Activated CD8-positive, alpha-beta memory T cell treated with anti-CD3 and anti-CD28 coated beads for 24 hours (primary cell): Measurements from ENCODE around the gene CCSAP.
"Not testable (repeated sequence)": the region's sequence is repeated elsewhere in the genome, so short reads cannot be mapped to it uniquely, and the experiment has no call there.

Experiments
- DNase-seq: peaks from one replicate; pipeline ENCODE4 v3.0.0-alpha.2; 2020

Gene CCSAP

DNA sequence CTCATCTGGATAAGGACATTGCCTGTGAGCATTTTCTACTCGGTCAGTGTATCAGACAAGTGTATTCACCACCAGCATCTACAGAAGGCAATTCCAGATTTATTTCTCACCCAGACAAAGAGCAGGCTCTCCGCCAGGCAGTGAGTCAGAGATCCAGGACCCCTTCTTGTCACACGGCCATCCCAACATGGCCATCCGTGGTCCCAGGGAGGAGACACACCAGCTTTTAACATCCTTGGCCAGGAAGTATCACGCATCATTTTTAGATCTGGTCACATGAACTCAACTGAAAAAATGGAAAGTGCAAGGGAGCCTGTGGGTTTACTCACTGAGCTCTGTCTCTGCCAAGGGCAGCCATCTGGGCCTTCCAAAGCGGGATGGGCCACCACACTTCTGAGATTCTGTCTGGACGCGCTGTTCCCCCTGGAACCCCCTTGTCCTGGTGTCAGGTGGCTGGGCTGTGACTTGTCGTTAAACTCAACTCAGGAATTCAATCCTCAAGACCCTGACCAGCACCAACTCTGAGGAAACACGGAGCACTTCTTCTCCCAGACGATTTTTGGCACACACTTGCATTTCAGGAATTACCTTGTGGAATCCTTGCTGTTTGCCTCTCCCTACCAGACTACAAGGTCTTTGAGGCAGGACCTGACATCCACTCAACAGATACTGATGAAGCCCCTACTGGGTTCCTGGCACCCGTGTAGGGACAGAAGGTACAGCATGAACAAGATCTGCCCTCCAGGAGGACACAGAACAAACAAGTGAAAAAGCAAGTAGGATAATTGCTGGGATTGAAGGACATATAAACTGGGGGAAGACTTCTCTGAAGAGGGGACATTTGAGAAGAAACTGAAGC, 21.6 kb upstream of the CCSAP start:
- DNase-seq = no peak

DNA sequence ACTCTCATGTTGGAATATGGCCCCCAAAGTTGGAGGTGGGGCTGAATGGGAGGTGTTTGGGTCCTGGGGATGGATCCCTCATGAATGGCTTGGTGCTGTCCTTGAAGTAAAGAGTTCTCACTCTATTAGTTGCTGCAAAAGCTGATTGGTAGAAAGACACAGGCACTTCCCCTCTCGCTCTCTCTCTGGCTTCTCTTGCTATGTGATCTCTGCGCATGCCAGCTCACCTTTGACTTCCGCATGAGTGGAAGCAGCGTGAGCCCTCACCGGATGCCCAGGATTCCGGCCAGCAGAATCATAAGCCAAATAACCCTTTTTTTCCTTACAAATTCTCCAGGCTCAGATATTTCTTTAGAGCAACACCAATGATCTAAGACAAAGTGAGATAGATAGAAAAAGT, 20.9 kb upstream of the CCSAP start:
- no peak for DNase-seq

DNA sequence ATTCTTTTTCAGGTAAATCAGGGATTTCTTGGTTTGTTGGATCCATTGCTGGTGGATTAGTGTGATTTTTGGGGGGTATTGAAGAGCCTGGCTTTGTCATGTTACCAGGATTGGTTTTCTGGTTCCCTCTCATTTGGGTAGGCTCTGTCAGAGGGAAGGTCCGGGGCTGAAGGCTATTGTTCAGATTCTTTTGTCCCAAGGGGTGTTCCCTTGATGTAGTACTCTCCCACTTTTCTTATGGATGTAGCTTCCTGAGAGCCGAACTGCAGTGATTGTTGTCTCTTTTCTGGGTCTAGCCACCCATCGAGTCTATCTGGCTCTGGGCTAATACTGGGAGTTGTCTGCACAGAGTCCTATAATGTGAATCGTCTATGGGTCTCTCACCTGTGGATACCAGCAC, 17.6 kb upstream of the CCSAP start:
- DNase-seq = no peak

DNA sequence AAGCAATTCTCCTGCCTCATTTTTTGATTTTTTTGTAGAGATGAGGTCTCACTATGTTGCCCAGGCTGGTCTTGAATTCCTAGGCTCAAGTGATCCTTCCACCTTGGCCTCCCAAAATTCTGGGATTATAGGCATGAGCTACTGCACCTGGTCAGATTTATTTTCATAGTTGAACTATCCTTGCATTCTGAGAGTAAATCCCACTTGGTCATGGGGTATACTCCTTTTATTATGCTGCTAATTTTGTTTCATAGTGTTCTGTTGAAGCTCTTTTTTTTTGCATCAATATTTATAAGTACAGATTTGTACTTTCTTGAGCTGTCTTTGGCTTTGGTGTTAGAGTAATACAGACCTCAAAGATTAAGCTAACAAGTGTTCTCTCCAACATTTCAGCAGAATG, 12.8 kb upstream of the CCSAP start:
- DNase-seq = no peak

DNA sequence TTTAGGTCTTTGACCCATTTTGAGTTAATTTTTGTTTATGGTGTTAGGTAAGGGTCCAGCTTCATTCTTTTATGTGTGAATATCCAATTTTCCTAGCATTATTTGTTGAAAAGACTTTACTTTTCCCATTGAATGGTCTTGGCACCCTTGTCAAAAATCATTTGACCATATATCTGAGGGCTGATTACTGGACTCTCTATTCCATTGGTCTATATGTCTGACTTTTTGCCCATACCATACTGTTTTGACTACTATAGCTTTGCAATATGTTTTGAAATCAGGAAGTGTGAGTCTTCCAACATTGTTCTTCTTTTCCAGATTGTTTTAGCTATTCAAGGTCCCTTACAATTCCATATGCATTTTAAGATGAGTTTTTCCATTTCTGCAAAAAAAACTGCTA, 11.4 kb upstream of the CCSAP start:
- DNase-seq = no peak

DNA sequence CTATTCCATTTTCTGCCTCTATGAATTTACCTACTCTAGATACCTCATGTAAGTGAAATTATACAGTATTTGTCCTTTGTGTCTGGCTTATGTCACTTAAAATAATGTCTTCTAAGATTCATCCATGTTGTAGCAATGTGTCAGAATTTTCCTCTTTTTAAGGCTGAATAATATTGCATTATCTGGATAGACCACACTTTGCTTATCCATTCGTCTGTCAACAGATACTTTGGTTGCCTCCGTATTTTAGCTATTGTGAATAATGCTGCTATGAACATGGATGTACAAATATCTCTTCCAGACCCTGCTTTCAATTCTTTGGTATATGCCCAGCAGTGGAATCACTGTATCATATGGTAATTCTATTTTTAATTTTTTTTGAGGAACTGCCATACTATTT, 10.1 kb upstream of the CCSAP start:
- no peak for DNase-seq

DNA sequence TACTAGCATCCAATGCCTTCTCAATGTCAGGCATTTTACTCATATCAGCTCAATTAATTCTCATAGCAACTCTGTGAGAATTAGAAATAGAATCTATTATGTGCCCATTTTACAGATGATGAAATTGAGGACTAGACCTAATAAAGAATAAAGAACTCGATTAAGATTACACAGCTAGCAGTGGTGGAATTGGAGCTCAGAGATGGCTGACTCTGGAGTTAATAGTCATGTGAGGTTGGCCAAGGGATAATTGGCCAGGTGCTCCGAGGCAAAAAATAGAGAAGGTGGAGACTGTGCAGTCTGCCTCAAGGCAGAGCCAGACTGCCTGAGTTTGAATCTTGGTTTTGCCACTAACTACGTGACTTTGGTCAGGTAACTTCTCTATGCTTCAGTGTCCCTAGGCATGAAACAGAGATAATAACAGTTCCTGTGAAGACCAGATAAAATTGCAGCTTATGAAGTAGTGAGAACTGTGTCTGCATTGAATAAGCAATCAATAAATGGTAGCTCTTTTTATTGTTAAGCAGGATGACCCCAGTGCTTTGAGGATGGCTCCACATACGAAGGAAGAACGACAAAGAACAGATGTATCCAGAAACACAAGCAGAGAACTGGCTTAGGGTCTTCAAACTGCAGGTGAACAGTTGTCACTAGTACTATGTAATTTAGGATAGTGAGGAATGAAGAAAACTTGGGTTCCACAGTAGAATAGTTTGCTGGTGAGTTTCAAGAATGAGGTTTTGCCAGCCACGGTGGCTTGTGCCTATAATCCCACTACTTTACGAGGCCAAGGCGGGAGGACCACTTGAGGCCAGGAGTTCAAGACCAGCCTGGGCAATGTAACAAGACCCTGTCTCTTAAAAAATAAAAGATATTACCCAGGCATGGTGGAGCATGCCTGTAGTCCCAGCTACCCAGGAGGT, 6.9 kb upstream of the CCSAP start:
- DNase-seq = no peak

DNA sequence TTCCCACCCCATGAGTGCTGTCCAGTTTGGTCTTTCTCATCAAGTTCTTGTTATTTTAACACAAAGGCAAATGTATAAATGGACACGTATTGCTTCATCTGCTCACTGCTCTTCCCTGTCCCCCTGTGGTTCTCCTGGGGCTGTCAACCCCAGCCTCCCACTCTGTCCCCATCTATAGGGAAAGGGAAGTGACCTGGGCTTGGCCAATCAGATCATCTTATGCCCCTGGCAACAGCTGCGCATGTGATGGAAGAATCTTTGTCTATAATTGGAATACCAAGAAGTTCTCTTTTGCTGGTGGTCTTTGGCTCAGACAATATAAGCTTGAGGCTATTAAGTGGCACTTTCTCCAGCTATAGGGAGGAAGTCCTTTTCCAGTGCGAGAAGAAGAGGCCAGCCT, 4.7 kb upstream of the CCSAP start:
- no peak for DNase-seq

DNA sequence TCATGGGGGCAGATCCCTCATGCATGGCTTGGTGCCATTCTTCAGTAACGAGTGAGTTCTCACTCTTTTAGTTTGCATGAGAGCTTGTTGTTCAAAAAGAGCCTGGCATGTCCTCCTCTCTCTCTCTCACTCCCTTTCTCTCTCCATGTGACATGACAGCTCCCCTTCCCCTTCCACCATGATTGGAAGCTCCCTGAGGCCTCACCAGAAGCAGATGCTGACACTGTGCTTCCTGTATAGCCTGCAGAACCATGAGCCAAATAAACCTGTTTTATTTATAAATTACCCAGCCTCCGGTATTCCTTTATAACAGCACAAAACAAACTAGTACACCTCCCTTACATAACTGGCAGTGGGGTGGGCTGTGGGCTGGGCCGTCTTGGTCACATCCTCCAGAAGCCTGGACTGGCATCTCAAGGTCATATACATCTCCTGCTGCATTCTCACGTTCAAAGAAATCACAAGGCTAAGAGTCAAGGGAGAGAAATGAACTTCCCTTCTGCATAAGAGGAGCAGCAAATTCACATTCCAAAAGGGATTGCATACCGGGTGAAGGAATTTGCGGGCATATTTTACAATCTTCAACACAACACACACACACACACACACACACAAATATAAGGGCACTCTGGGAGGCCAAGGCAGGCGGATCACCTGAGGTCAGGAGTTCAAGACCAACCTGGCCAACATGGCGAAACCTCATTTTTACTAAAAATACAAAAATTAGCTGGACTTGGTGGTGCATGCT, 2.3 kb upstream of the CCSAP start:
- DNase-seq = no peak

DNA sequence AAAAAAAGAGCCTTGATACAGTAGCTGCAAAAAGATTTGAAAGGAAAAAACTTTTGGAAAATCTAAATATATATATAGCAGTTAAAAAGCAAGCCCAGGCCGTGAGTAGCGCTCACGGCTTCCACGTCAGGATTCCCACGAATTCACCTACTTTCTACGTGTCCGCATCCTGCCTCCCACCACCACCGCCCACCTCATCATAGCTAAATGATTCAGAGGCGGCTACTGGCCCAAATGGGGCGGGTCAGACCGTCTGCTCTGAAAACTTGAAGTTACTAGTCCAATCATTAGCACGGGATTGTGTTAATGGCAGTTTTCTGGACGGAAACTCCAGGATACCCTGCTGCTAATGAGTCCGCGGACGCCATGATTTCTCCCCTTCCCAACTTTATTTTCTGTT, 1.3 kb upstream of the CCSAP start:
- DNase-seq = no peak

DNA sequence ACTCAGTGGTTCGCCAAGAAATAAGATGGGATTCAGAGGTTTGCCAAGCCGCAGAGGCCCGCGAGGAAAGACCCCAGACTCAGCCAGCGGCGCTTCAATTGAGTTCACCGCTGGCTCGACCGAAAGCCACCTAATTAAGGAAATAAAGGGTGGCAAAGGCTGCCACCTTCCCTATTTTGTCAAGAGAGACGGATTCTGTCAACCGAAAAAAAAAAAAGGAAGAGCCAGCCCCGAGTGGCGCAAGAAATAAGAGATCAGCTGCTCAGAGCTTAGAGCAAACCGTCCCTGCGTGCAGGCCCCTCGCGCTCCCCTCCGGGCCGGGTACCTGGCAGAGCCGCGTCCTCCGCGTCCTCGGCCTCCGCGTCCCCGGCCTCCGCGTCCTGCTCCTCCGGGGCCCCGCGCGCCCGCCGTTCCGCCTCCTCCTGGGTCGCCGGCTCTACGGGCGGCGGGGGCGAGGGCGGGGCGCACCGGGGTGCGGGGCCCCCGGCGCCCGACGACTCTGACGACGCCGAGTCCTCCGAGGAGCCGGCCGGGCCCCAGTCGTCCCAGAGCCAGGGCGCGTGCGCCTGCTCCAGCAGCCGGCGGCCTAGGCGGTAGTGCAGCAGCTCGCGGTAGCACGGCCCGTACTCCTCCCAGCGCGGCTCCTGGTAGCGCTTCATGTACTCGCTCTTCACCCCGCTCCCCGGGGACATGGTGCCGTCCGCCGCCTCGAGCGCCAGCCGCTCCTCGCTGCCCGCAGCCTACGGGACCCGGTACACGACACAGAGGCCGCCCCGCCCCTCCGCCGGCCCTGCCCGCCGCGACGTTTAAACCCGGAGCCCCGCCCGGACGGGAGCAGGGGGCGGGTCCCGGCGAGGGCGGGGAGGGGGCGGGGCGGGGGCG, 832 bp downstream of the CCSAP start:
- peak; percentile 90 for DNase-seq

DNA sequence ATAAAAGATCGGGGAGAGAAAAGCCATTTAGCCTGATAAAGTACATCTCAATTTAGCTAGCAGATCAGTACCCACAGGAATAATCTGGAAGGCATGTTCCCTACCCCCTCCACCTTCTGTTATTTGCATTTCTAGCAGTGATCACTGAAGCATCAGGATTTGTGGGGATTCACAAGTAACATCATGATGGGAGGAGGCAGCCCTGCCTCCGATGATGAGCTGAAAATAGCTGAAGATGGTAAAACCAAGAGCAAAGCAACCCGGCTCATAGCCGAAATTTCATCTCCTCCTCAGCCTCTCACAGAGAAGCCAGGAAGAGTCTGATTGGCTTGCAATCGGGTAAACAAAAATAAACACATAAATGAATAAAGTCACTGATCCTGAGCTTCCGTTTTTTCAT, 2.4 kb downstream of the CCSAP start:
- no peak for DNase-seq

DNA sequence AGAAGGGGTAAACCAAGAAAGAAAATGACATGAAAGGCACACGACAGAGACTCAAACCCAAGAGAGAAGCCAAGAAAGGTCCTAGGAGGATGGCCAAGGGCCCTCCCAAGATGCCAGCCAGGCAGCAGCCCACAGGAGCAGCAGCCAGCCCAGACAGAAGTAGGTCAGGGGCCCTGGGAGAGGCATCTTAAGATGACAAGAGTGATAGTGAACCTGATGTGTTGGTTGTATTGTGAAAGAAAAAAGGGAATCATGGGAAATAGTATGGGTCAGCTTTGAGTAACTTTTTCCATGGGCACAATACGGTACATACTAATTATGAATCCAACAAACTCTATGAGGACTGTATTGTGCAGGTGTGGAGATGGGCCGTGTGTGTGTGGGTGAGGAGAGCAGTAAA, 3.3 kb downstream of the CCSAP start:
- no peak for DNase-seq

DNA sequence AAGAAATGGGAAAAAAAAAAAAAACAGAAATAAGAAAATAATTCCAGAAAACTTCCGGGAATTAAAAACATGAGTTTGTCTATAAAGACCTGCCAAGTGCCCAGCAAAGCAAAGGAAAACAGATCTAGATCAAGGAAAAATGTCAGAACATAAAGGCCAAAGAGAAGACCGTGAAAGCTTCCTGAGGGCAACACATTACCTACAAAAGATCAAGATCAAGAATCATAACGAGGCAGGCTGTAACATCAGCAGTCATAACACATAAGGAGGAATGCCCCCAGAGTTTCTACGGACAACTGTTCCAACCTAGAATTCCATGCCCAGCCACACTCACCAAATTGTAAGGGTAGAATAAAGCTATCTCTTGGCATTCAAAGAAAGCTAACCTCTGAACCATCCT, 3.8 kb downstream of the CCSAP start:
- DNase-seq = no peak

DNA sequence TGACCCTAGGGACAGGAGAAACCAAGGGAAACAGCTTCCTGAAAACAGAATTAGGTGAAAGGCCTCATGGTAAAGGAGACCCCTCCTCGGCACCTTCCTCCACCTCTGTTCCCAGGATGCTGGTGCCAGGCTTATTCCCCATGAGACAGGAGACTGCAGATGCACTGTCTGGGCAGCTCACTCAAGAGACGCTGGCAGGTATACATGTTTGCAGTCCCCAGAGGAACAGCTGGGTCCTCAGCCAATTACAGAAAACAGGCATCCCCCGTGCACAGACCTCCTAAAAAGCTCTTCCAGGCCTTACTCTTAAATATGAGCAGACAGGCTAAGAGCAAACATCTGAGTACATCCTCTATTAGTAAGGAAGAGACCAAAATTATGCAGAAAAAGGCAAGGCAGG, 6.5 kb downstream of the CCSAP start:
- no peak for DNase-seq

DNA sequence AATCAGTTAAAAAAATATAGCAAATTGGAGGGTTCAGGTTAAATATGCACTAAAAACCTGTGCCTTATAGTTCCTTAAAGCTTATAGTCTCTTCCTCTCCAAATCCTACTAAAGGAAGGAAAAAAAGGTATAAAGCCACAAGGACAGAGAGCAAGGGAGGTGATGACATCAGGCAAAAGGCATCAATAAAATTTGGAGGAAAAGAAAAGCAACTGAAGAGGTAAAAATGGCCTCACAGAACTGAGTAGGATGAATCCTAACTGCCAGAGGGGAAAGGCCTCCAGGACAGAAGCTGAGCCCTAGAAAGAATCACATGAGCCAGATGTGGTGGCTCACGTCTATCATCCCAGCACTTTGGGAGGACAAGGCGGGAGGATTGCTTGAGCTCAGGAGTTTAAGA, 8.1 kb downstream of the CCSAP start:
- no peak for DNase-seq

DNA sequence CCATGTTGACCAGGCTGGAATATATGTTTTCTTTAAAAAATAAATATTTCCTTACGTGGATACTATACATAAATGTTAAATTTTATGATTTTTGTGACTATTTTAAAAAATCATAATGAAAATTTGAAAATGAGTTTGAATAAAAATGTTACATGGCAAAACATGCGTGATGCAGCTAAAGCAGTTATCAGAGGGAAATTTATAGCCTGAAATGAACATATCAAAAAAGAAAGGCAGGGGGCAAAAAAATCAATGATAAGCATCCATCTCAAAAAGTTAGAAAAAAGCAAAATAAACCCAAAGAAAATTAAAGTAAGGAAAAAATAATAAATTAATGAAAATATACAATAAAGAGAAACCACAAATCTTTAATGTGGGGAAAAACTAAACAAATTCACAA, 8.6 kb downstream of the CCSAP start:
- DNase-seq = no peak

DNA sequence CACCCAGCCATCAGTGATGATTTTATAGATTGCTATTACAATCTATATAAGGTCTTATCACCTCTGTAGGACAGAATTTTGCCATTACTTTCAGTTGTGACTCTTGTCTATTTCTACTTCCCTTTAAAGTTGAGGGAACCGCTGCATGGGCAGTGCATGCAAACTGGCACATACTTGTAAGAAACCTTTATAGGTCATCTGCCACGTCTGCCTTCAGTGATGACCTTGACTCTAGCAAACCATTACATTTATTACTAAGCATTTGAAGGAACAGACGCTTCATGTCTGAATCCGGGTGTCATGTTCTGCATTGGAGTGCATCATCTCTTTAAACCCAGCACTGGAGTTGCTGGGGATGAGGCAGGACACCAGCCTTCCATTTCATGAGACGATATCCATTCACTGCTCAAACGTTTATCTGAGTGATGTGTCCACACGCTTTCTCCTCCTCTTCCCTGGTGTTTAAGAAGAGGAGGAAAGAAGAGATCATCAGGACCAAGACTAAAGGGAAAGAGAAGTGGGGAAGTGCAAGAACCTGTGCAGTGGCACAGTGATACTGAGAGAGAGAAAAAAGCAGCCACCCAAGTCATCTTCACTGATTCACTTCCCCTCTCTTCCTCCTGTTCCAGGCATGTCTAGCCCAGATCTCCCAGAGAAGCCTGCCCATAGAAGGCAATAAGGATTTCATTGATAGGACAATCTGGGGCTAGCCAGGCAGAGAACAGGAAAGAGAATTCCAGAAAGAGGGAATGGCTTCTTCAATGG, 14.1 kb downstream of the CCSAP start:
- no peak for DNase-seq

DNA sequence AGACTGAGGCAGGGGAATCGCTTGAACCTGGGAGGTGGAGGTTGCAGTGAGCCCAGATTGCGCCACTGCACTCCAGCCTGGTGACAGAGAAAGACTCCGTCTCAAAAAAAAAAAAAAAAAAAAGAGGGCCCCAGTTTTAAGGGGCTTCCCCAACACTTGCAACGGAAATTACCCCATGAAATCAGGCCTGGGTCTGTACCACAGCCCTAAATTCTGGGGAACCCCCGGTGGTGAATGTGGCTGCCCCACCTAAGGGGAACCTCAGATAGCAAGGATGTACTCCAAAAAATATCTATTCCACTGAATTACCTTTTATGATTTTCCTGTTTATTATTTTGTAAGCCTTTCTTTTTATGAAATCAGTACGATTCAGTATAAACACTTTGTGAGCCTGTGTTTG, 15.1 kb downstream of the CCSAP start:
- DNase-seq = not testable (repeated sequence)

DNA sequence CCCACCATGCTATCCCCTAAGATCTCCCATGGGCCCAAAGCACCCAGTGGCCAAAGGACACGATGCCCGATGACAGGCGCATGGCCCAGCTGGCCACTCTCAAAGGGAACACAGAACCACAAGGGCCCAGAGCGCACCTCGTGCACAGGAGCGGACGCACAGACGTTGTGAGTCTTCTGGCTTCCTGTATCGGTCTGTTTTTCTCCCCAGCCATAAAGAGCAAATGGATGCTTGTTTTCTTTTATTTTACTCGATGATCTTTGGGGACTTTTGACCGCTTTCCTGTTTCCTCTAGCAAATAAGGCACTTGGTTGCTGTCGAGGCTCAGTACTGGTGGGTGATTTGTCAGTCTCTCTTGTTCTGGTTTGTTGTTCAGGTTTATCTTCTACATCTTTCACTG, 16.2 kb downstream of the CCSAP start:
- no peak for DNase-seq

DNA sequence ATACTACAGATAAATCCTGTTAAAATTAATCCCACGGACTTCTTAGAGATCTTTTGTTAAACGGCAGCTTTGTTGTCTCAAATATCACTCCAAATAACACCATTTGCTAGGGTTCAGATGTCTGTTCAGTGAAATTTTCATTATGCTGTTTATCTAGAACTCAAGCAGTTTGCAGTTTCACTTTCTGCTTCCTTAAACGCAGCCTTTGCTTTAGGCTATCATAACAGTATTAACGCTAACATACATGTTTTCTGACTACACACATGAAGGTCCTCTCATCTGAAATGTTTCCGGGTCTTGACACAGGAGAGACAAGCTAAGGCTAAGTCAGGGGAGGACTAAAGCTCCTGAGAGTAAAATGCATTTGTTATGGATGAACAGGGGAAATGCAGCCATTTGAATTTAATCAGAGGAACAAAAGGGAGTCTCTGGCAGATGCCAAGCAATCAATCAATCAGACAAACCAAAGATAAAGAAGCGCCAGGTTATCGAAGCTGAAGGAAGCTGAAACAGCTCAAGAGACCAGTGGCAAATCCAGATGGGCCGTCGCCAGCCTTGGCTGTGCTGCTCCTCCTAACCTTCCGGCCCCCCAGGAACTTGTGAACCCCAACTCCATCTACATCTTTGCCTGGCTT, 16.9 kb downstream of the CCSAP start:
- no peak for DNase-seq
